GM23338 (cell line): ENCODE data around the gene STK33. TPM values are rescaled to one million over a fixed set of nuclear protein-coding genes. Genes with fewer than 3 reads are reported as not detected.

Experiments
- ATAC-seq: fragments of 200-7000 bp; cut with Tn5 transposase; 3 replicates; pipeline ENCODE4 v1.9.1; 2020
- DNase-seq: peaks from one replicate; pipeline ENCODE4 v3.0.0-alpha.2; 2015; ENCODE audit warnings: low spot score
- H2AFZ ChIP-seq: fragments of 200-600 bp; sonication (generic); 2 replicates; pipeline ENCODE4 v1.8.0; 2016; ENCODE audit warnings: antibody characterized with exemption, mild to moderate bottlenecking, moderate library complexity
- H3F3A ChIP-seq: fragments of 200-600 bp; sonication (generic); replicated peaks from 2 replicates; pipeline ENCODE4 v1.8.0; 2017; ENCODE audit warnings: antibody characterized with exemption, mixed run types, low read depth
- H3K27ac ChIP-seq: fragments of 200-600 bp; sonication (generic); 2 replicates; pipeline ENCODE4 v1.6.1; 2016; ENCODE audit warnings: low read depth
- H3K27me3 ChIP-seq: fragments of 200-600 bp; sonication (generic); 2 replicates; pipeline ENCODE4 v1.8.0; 2016; ENCODE audit warnings: mild to moderate bottlenecking, mixed run types, moderate library complexity; ENCODE audit not compliant: insufficient read depth
- H3K36me3 ChIP-seq: fragments of 200-600 bp; sonication (generic); 2 replicates; pipeline ENCODE4 v1.8.0; 2016; ENCODE audit warnings: mild to moderate bottlenecking; ENCODE audit not compliant: insufficient read depth
- H3K4me1 ChIP-seq: fragments of 200-600 bp; sonication (generic); 2 replicates; pipeline ENCODE4 v1.8.0; 2016; ENCODE audit warnings: mild to moderate bottlenecking, moderate library complexity; ENCODE audit not compliant: insufficient read depth
- H3K4me2 ChIP-seq: fragments of 200-600 bp; sonication (generic); 2 replicates; pipeline ENCODE4 v1.7.1; 2017; ENCODE audit warnings: mixed run types
- H3K4me3 ChIP-seq: fragments of 200-600 bp; sonication (generic); 2 replicates; pipeline ENCODE4 v1.6.1; 2016; ENCODE audit warnings: mixed run types
- H3K79me2 ChIP-seq: fragments of 200-600 bp; sonication (generic); replicated peaks from 2 replicates; pipeline ENCODE4 v1.8.0; 2017; ENCODE audit warnings: mild to moderate bottlenecking; ENCODE audit not compliant: insufficient read depth
- H3K9me2 ChIP-seq: fragments of 200-600 bp; sonication (generic); 2 replicates; pipeline ENCODE4 v1.8.0; 2017; ENCODE audit not compliant: insufficient read depth
- H4K20me1 ChIP-seq: fragments of 200-600 bp; sonication (generic); replicated peaks from 2 replicates; pipeline ENCODE4 v1.8.0; 2017; ENCODE audit warnings: mild to moderate bottlenecking; ENCODE audit not compliant: insufficient read depth
- H3K27ac Mint-ChIP-seq: 2 replicates; pipeline ENCODE4 v1.8.0; 2020; ENCODE audit warnings: inconsistent platforms, mild to moderate bottlenecking, moderate library complexity, mixed read lengths
- H3K27me3 Mint-ChIP-seq: 3 replicates; pipeline ENCODE4 v1.8.0; 2022; ENCODE audit warnings: low read depth, mild to moderate bottlenecking, moderate library complexity, mixed read lengths, inconsistent platforms; ENCODE audit not compliant: insufficient read depth, poor library complexity
- H3K36me3 Mint-ChIP-seq: 3 replicates; pipeline ENCODE4 v1.8.0; 2021; ENCODE audit warnings: low read depth, mild to moderate bottlenecking, inconsistent platforms, moderate library complexity, mixed read lengths
- H3K4me1 Mint-ChIP-seq: 3 replicates; pipeline ENCODE4 v1.8.0; 2020; ENCODE audit warnings: mild to moderate bottlenecking, inconsistent platforms, mixed read lengths
- H3K4me3 Mint-ChIP-seq: 3 replicates; pipeline ENCODE4 v1.8.0; 2021; ENCODE audit warnings: moderate library complexity, mild to moderate bottlenecking, inconsistent platforms, mixed read lengths
- H3K9me3 Mint-ChIP-seq: 3 replicates; pipeline ENCODE4 v1.8.0; 2020; ENCODE audit warnings: moderate library complexity, mild to moderate bottlenecking, inconsistent platforms, mixed read lengths
- CREB1 ChIP-seq: fragments of 250-450 bp; sonication (Bioruptor Pico); IDR thresholded peaks from 2 replicates; pipeline ENCODE4 v1.5.0; 2020; ENCODE audit warnings: low read depth, mild to moderate bottlenecking, moderate library complexity
- EZH2 ChIP-seq: fragments of 200-600 bp; sonication (generic); IDR thresholded peaks from one replicate; pipeline ENCODE4 v1.8.0; 2017; ENCODE audit warnings: antibody characterized with exemption, mild to moderate bottlenecking, low read depth; ENCODE audit not compliant: unreplicated experiment
- EZH2phosphoT487 ChIP-seq: fragments of 200-600 bp; sonication (generic); IDR thresholded peaks from one replicate; pipeline ENCODE4 v1.8.1; 2018; ENCODE audit warnings: antibody characterized with exemption; ENCODE audit not compliant: unreplicated experiment
- JUNB ChIP-seq: IDR thresholded peaks from one replicate; pipeline ENCODE4 v1.6.1; 2016; ENCODE audit warnings: antibody characterized with exemption; ENCODE audit not compliant: unreplicated experiment
- NANOG ChIP-seq: IDR thresholded peaks from 2 replicates; pipeline ENCODE4 v1.6.1; 2016; ENCODE audit warnings: antibody characterized with exemption, borderline replicate concordance
- POLR2AphosphoS5 ChIP-seq: IDR thresholded peaks from 2 replicates; pipeline ENCODE4 v1.6.1; 2016; ENCODE audit warnings: antibody characterized with exemption, low read depth
- STAT1 ChIP-seq: IDR thresholded peaks from one replicate; pipeline ENCODE4 v1.6.1; 2016; ENCODE audit warnings: antibody characterized with exemption; ENCODE audit not compliant: unreplicated experiment
- ZNF114 ChIP-seq: fragments of 250-450 bp; sonication (Bioruptor Pico); IDR thresholded peaks from 2 replicates; pipeline ENCODE4 v1.5.0; 2020; ENCODE audit warnings: mild to moderate bottlenecking, moderate library complexity
- ZNF331 ChIP-seq: fragments of 250-450 bp; sonication (Bioruptor Pico); IDR thresholded peaks from 2 replicates; pipeline ENCODE4 v1.5.0; 2020; ENCODE audit warnings: low read depth, mild to moderate bottlenecking, moderate library complexity
- polyA plus RNA-seq: library from polyadenylated mRNA; unstranded; fragments of >200 nt; fragmentation: Nextera tagmentation; extraction: Ambion mirVana; gene quantifications from 2 replicates; pipeline ENCODE4 v1.2.1, GENCODE V29; 2016
- total RNA-seq: library from RNA; depleted of rRNA; stranded (reverse); fragments of >200 nt; shearing (Covaris generic); gene quantifications from 2 replicates; pipeline ENCODE4 v1.2.3, GENCODE V29; 2014
- TF ChIP-seq, protein P1 (sequence below): fragments of 250-450 bp; sonication (Bioruptor Pico); IDR thresholded peaks from 2 replicates; pipeline ENCODE4 v1.5.0; 2020; ENCODE audit warnings: mild to moderate bottlenecking, moderate library complexity
- TF ChIP-seq, protein P2 (sequence below): IDR thresholded peaks from one replicate; pipeline ENCODE4 v1.6.1; 2018; ENCODE audit warnings: antibody characterized with exemption; ENCODE audit not compliant: unreplicated experiment
- TF ChIP-seq, protein P3 (sequence below): IDR thresholded peaks from 2 replicates; pipeline ENCODE4 v1.6.1; 2016; ENCODE audit warnings: antibody characterized with exemption
- TF ChIP-seq, protein P4 (sequence below), 2 experiments: fragments of 200-600 bp in 1 of 2; sonication (generic) in 1 of 2; conservative IDR thresholded peaks; 2 replicates each; pipeline versions ENCODE4 v1.5.1 to v1.6.1; 2016 to 2017; ENCODE audit warnings: antibody characterized with exemption in 2 of 2, low read depth in 2 of 2, mild to moderate bottlenecking in 2 of 2, moderate library complexity in 1 of 2

Gene STK33
- total and polyA plus RNA-seq, 2 experiments from 2014 or later = 17.2 to 18.2 TPM

DNA sequence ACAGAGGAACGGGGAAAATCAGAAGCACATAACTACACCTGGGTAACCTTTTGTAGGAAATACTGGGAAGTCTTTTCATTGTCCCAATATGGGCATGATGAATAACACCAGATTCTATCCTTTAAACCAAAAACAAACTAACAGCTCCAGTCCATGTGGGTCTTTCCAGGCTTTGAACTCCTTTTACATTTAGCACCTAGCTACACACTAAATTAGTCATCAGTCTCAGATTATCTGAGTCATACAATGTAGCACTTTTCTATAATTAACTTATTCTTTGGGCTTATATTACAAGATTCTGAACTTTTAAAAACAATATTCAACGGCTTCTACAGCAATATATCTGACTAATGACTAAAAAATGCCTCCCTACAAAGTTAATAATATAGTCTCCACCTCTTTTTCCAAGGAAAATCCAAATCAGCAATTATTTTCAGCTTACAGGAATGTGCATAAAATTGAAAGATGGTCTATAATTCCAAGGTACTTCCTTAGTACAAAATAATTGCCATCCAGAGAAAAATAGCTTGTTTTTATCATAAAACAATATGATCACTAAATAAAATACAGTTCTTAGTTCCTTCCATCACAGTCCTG is 26.3 kb downstream of the STK33 start:
- H3K4me3 ChIP-seq = no peak overlapping the region
- DNase-seq (no peak), ATAC-seq (no peak)
- H3K9me2 ChIP-seq = no peaks in the 10 kb centered on the region
- H3K27ac ChIP-seq = no peak overlapping the region
- no peak overlapping the region for H3K4me2 ChIP-seq
- no peaks in the 10 kb centered on the region for H3K4me1 ChIP-seq
- H3K4me1 Mint-ChIP-seq = no peaks in the 10 kb centered on the region
- H3K27me3 ChIP-seq = no peaks in the 10 kb centered on the region
- no peak overlapping the region for H3K27ac Mint-ChIP-seq
- no peaks in the 10 kb centered on the region for H3F3A ChIP-seq
- H3K36me3 ChIP-seq = no peaks in the 10 kb centered on the region
- TF ChIP-seq, protein P1, sequence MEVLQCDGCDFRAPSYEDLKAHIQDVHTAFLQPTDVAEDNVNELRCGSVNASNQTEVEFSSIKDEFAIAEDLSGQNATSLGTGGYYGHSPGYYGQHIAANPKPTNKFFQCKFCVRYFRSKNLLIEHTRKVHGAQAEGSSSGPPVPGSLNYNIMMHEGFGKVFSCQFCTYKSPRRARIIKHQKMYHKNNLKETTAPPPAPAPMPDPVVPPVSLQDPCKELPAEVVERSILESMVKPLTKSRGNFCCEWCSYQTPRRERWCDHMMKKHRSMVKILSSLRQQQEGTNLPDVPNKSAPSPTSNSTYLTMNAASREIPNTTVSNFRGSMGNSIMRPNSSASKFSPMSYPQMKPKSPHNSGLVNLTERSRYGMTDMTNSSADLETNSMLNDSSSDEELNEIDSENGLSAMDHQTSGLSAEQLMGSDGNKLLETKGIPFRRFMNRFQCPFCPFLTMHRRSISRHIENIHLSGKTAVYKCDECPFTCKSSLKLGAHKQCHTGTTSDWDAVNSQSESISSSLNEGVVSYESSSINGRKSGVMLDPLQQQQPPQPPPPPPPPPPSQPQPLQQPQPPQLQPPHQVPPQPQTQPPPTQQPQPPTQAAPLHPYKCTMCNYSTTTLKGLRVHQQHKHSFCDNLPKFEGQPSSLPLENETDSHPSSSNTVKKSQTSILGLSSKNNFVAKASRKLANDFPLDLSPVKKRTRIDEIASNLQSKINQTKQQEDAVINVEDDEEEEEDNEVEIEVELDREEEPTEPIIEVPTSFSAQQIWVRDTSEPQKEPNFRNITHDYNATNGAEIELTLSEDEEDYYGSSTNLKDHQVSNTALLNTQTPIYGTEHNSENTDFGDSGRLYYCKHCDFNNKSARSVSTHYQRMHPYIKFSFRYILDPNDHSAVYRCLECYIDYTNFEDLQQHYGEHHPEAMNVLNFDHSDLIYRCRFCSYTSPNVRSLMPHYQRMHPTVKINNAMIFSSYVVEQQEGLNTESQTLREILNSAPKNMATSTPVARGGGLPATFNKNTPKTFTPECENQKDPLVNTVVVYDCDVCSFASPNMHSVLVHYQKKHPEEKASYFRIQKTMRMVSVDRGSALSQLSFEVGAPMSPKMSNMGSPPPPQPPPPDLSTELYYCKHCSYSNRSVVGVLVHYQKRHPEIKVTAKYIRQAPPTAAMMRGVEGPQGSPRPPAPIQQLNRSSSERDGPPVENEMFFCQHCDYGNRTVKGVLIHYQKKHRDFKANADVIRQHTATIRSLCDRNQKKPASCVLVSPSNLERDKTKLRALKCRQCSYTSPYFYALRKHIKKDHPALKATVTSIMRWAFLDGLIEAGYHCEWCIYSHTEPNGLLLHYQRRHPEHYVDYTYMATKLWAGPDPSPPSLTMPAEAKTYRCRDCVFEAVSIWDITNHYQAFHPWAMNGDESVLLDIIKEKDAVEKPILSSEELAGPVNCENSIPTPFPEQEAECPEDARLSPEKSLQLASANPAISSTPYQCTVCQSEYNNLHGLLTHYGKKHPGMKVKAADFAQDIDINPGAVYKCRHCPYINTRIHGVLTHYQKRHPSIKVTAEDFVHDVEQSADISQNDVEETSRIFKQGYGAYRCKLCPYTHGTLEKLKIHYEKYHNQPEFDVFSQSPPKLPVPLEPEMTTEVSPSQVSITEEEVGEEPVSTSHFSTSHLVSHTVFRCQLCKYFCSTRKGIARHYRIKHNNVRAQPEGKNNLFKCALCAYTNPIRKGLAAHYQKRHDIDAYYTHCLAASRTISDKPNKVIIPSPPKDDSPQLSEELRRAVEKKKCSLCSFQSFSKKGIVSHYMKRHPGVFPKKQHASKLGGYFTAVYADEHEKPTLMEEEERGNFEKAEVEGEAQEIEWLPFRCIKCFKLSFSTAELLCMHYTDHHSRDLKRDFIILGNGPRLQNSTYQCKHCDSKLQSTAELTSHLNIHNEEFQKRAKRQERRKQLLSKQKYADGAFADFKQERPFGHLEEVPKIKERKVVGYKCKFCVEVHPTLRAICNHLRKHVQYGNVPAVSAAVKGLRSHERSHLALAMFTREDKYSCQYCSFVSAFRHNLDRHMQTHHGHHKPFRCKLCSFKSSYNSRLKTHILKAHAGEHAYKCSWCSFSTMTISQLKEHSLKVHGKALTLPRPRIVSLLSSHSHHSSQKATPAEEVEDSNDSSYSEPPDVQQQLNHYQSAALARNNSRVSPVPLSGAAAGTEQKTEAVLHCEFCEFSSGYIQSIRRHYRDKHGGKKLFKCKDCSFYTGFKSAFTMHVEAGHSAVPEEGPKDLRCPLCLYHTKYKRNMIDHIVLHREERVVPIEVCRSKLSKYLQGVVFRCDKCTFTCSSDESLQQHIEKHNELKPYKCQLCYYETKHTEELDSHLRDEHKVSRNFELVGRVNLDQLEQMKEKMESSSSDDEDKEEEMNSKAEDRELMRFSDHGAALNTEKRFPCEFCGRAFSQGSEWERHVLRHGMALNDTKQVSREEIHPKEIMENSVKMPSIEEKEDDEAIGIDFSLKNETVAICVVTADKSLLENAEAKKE (CRISPR knock-in tag) = no peak
- TF ChIP-seq ZNF331 (CRISPR knock-in tag) = no peak
- TF ChIP-seq, protein P2, sequence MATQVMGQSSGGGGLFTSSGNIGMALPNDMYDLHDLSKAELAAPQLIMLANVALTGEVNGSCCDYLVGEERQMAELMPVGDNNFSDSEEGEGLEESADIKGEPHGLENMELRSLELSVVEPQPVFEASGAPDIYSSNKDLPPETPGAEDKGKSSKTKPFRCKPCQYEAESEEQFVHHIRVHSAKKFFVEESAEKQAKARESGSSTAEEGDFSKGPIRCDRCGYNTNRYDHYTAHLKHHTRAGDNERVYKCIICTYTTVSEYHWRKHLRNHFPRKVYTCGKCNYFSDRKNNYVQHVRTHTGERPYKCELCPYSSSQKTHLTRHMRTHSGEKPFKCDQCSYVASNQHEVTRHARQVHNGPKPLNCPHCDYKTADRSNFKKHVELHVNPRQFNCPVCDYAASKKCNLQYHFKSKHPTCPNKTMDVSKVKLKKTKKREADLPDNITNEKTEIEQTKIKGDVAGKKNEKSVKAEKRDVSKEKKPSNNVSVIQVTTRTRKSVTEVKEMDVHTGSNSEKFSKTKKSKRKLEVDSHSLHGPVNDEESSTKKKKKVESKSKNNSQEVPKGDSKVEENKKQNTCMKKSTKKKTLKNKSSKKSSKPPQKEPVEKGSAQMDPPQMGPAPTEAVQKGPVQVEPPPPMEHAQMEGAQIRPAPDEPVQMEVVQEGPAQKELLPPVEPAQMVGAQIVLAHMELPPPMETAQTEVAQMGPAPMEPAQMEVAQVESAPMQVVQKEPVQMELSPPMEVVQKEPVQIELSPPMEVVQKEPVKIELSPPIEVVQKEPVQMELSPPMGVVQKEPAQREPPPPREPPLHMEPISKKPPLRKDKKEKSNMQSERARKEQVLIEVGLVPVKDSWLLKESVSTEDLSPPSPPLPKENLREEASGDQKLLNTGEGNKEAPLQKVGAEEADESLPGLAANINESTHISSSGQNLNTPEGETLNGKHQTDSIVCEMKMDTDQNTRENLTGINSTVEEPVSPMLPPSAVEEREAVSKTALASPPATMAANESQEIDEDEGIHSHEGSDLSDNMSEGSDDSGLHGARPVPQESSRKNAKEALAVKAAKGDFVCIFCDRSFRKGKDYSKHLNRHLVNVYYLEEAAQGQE = no peak
- no peak for TF ChIP-seq POLR2AphosphoS5
- no peak for TF ChIP-seq EZH2
- no peak for TF ChIP-seq JUNB
- TF ChIP-seq ZNF114 (CRISPR knock-in tag) = no peak
- TF ChIP-seq, protein P3, sequence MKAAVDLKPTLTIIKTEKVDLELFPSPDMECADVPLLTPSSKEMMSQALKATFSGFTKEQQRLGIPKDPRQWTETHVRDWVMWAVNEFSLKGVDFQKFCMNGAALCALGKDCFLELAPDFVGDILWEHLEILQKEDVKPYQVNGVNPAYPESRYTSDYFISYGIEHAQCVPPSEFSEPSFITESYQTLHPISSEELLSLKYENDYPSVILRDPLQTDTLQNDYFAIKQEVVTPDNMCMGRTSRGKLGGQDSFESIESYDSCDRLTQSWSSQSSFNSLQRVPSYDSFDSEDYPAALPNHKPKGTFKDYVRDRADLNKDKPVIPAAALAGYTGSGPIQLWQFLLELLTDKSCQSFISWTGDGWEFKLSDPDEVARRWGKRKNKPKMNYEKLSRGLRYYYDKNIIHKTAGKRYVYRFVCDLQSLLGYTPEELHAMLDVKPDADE = no peak
- no peak for TF ChIP-seq EZH2phosphoT487
- TF ChIP-seq, protein P4, sequence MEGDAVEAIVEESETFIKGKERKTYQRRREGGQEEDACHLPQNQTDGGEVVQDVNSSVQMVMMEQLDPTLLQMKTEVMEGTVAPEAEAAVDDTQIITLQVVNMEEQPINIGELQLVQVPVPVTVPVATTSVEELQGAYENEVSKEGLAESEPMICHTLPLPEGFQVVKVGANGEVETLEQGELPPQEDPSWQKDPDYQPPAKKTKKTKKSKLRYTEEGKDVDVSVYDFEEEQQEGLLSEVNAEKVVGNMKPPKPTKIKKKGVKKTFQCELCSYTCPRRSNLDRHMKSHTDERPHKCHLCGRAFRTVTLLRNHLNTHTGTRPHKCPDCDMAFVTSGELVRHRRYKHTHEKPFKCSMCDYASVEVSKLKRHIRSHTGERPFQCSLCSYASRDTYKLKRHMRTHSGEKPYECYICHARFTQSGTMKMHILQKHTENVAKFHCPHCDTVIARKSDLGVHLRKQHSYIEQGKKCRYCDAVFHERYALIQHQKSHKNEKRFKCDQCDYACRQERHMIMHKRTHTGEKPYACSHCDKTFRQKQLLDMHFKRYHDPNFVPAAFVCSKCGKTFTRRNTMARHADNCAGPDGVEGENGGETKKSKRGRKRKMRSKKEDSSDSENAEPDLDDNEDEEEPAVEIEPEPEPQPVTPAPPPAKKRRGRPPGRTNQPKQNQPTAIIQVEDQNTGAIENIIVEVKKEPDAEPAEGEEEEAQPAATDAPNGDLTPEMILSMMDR (conservative IDR thresholded peaks at IDR 0.05; ENCODE audit: low read depth in 2 of 2) = no peak
- no peak for TF ChIP-seq NANOG
- no peak for TF ChIP-seq STAT1
- TF ChIP-seq CREB1 (CRISPR knock-in tag) = no peak
- H4K20me1 ChIP-seq = no peaks in the 10 kb centered on the region
- H3K36me3 Mint-ChIP-seq = no peaks in the 10 kb centered on the region
- peaks cover 9% of the 10 kb centered on the region for H3K27me3 Mint-ChIP-seq
- H2AFZ ChIP-seq = no peak overlapping the region
- H3K9me3 Mint-ChIP-seq = no peaks in the 10 kb centered on the region
- no peaks in the 10 kb centered on the region; the same call in 1 of the 2 replicates for H3K79me2 ChIP-seq
- H3K4me3 Mint-ChIP-seq = no peak overlapping the region
